Measurements from ENCODE around the gene CTNS.

Gene CTNS

DNA sequence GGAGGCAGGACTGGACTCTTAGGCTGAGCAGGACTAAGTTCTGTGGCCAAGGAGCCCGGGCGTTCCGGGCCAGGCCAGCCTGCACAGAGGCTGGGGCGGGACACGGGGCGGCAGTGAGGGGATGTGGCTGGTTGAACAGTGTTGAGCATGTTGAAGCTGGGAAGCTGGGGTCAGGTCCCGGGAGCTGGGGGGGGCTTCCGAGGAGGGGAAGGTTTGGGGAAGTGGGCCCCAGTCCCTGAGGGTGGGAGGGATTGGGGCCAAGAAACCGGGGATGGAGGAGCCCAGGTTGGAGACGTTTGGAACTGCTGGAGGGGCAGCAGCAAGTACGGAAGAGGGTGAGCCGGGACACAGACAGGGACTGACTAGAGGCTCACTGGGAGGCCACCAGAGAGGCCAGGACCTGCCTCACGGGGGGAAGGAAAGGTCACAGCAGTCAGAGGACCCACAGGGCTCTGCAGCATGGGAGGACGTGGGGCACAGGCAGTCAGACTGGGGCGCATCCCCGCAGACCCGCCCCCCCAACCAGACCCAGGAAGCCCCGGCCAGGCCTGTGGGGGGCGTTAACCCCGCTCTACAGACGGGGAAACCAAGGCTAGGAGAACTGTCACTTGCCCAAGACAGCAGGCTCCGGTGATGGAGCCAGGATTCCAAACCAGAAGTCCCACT is 22.4 kb downstream of the CTNS start:
- TF ChIP-seq, protein P1, sequence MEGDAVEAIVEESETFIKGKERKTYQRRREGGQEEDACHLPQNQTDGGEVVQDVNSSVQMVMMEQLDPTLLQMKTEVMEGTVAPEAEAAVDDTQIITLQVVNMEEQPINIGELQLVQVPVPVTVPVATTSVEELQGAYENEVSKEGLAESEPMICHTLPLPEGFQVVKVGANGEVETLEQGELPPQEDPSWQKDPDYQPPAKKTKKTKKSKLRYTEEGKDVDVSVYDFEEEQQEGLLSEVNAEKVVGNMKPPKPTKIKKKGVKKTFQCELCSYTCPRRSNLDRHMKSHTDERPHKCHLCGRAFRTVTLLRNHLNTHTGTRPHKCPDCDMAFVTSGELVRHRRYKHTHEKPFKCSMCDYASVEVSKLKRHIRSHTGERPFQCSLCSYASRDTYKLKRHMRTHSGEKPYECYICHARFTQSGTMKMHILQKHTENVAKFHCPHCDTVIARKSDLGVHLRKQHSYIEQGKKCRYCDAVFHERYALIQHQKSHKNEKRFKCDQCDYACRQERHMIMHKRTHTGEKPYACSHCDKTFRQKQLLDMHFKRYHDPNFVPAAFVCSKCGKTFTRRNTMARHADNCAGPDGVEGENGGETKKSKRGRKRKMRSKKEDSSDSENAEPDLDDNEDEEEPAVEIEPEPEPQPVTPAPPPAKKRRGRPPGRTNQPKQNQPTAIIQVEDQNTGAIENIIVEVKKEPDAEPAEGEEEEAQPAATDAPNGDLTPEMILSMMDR (IDR thresholded peaks at IDR 0.05; ENCODE audit: low read depth, low read length), result no peak
- H3K4me3 ChIP-seq (ENCODE audit: low read depth, low read length), result no peak overlapping the region

GRCh38 chr17:3659541-3660111 is 23.1 kb downstream of the CTNS start:
- H3K4me3 ChIP-seq (ENCODE audit: low read depth, low read length), result no peak overlapping the region
- TF ChIP-seq, protein P1 (IDR thresholded peaks at IDR 0.05; ENCODE audit: low read depth, low read length), result peak; percentile 4; the same call in 1 of the 2 replicates

GRCh38 chr17:3660311-3660891 is 23.8 kb downstream of the CTNS start:
- TF ChIP-seq, protein P1 (IDR thresholded peaks at IDR 0.05; ENCODE audit: low read depth, low read length), result no peak
- H3K4me3 ChIP-seq (ENCODE audit: low read depth, low read length), result no peak overlapping the region

GRCh38 chr17:3663102-3664011 is 26.8 kb downstream of the CTNS start:
- no peak overlapping the region for H3K4me3 ChIP-seq (ENCODE audit: low read depth, low read length)
- TF ChIP-seq, protein P1 (IDR thresholded peaks at IDR 0.05; ENCODE audit: low read depth, low read length), result no peak

DNA sequence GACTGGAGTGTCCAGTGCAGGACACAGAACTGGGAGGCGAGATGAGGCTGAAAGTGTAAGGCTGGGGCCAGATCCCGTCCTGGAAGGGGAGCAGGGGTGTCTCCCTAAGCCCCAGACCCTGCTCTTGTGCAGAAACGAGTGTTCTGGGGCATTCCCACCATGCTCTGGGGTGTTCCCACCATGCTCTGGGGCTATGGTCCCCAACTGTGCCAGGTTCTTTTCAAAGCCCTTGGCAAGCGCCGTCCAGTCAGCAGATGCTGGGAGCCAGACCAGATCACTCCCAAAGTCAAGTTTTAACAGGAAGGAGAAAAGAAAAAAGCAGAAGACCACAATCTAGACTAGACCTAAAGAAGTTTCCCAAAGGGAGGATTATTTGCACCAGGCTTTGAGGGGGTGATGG is 29.3 kb downstream of the CTNS start:
- H3K4me3 ChIP-seq (ENCODE audit: low read depth, low read length), result no peak overlapping the region
- TF ChIP-seq, protein P1 (IDR thresholded peaks at IDR 0.05; ENCODE audit: low read depth, low read length), result no peak

DNA sequence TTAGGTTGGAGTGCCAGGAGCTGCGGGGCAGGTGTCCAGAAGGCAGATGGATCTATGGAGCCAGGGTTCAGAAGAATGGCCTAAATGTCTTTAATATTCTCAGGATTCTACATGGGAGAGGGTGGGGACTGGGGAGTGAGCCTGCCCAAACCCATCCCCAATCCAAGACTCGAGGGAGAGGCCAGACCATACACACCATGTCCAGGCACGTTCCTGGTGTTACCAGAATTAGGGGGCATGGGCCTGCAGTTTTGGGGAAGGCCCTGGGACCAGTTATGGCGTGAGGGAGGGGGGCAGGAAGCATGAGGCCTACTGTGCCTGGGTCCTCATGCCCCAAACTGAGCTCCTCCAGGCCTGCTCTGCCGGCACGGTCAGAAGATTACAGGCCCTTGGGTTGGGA is 30.0 kb downstream of the CTNS start:
- TF ChIP-seq, protein P1 (IDR thresholded peaks at IDR 0.05; ENCODE audit: low read depth, low read length), result no peak
- H3K4me3 ChIP-seq (ENCODE audit: low read depth, low read length), result peak overlapping the region; percentile 83

Data from WI38 (cell line).